Brain microvascular endothelial cell (primary cell): ENCODE measurements around the gene PTPRN2.
"Not testable (repeated sequence)": the region's sequence is repeated elsewhere in the genome, so short reads cannot be mapped to it uniquely, and the experiment has no call there.

Experiments used
- DNase-seq: peaks from one replicate; pipeline ENCODE4 v3.0.0-alpha.2; 2020
- H3K27ac ChIP-seq: fragments of 250-450 bp; sonication (Bioruptor Pico); 2 replicates; pipeline ENCODE4 v1.5.1; 2020; ENCODE audit warnings: mild to moderate bottlenecking, moderate library complexity
- H3K27me3 ChIP-seq: fragments of 250-450 bp; sonication (Bioruptor Pico); replicated peaks from 2 replicates; pipeline ENCODE4 v1.5.1; 2020; ENCODE audit warnings: mild to moderate bottlenecking
- H3K36me3 ChIP-seq: fragments of 250-450 bp; sonication (Bioruptor Pico); replicated peaks from 2 replicates; pipeline ENCODE4 v1.5.1; 2020; ENCODE audit warnings: mild to moderate bottlenecking
- H3K4me3 ChIP-seq: 2 replicates; pipeline ENCODE4 v1.5.1; 2011; ENCODE audit warnings: low read depth, mild to moderate bottlenecking, control low read depth, low read length, moderate library complexity
- in situ Hi-C: cut with HindIII; loops from 2 replicates; pipeline ENCODE4 v1.10.0; 2017; ENCODE audit warnings: low sequenced_read_pairs, low pct_ligation_motif_present
- TF ChIP-seq, protein P1 (sequence below): IDR thresholded peaks from 2 replicates; pipeline ENCODE4 v1.5.1; 2011; ENCODE audit warnings: low read depth, mild to moderate bottlenecking, moderate library complexity, low read length, control low read depth, inconsistent platforms; ENCODE audit errors: missing control alignments

PTPRN2 gene

GRCh38 chr7:157980774-157981173, 606.8 kb downstream of the PTPRN2 start:
- no peaks in the 10 kb centered on the region for H3K27me3 ChIP-seq
- H3K36me3 ChIP-seq, result no peaks in the 10 kb centered on the region
- no peak overlapping the region for H3K4me3 ChIP-seq
- DNase-seq, result no peak
- in situ Hi-C loops, result no loop called here
- TF ChIP-seq, protein P1, sequence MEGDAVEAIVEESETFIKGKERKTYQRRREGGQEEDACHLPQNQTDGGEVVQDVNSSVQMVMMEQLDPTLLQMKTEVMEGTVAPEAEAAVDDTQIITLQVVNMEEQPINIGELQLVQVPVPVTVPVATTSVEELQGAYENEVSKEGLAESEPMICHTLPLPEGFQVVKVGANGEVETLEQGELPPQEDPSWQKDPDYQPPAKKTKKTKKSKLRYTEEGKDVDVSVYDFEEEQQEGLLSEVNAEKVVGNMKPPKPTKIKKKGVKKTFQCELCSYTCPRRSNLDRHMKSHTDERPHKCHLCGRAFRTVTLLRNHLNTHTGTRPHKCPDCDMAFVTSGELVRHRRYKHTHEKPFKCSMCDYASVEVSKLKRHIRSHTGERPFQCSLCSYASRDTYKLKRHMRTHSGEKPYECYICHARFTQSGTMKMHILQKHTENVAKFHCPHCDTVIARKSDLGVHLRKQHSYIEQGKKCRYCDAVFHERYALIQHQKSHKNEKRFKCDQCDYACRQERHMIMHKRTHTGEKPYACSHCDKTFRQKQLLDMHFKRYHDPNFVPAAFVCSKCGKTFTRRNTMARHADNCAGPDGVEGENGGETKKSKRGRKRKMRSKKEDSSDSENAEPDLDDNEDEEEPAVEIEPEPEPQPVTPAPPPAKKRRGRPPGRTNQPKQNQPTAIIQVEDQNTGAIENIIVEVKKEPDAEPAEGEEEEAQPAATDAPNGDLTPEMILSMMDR, result no peak
- H3K27ac ChIP-seq, result no peak overlapping the region

- DNase-seq, in situ Hi-C loops, H3K4me3 ChIP-seq, H3K27me3 ChIP-seq, H3K27ac ChIP-seq, H3K36me3 ChIP-seq: not testable (repeated sequence)
These were observed 607.3 kb downstream of the PTPRN2 start for GRCh38 chr7:157980341-157980731.

DNA sequence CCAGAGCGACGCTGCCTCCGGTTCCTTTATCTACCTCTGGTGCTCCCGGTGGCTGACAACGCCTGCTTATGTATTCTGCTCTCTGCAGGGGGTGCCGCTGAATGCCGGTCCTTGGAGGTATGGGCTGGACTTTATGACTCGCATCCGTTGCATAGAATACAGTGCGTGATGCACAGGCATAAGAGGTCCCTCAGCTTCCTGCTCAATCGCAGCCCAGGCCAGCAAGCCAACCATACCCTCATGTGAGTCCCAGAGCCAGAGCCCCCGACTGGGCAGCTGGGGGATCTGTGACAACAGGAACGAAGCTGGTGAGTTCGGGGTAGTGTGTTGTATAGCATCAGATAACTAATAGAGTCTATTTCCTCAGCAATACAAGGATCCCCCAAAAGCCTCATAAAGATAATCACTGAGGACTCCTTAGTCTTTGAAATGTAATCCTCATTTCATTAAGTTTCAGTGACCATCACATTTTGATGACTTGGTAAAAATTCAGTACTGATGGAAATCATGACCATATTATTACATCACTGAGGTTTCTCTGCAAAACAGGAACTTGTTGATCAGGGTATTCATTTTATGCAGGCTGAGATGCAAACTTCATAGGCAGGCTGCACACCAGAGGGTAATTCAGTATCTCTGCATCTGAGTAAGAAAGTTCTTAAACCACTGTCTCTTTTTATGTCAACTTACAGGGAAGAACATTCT, 607.8 kb downstream of the PTPRN2 start:
- TF ChIP-seq, protein P1, result no peak
- no peak overlapping the region for H3K27ac ChIP-seq
- in situ Hi-C loops, result no loop called here
- DNase-seq, result no peak
- no peaks in the 10 kb centered on the region for H3K27me3 ChIP-seq
- no peak overlapping the region for H3K4me3 ChIP-seq
- no peaks in the 10 kb centered on the region for H3K36me3 ChIP-seq

DNA sequence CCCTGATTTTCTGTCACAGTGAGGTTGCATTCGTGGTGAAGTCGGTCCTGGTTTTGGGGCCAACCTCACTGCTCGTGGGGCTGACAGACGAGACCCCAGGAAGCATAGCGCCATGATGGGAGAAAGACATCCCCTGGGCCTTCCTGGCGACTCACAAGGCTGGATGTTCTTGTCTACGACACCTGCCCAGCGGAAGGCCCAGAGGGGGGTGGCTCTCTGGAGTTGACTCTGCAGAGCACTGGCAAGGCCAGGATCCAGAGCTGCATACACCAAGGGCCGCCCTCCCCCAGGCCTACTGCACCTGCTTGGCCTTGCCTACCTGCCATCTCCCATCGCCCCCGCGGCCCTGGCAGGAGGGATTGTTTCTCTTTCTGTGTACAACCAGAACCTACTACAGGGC, 608.9 kb downstream of the PTPRN2 start:
- TF ChIP-seq, protein P1, result no peak
- H3K27me3 ChIP-seq, result no peaks in the 10 kb centered on the region
- H3K27ac ChIP-seq, result no peak overlapping the region
- H3K4me3 ChIP-seq, result no peak overlapping the region
- DNase-seq, result no peak
- no peaks in the 10 kb centered on the region for H3K36me3 ChIP-seq
- in situ Hi-C loops, result no loop called here

DNA sequence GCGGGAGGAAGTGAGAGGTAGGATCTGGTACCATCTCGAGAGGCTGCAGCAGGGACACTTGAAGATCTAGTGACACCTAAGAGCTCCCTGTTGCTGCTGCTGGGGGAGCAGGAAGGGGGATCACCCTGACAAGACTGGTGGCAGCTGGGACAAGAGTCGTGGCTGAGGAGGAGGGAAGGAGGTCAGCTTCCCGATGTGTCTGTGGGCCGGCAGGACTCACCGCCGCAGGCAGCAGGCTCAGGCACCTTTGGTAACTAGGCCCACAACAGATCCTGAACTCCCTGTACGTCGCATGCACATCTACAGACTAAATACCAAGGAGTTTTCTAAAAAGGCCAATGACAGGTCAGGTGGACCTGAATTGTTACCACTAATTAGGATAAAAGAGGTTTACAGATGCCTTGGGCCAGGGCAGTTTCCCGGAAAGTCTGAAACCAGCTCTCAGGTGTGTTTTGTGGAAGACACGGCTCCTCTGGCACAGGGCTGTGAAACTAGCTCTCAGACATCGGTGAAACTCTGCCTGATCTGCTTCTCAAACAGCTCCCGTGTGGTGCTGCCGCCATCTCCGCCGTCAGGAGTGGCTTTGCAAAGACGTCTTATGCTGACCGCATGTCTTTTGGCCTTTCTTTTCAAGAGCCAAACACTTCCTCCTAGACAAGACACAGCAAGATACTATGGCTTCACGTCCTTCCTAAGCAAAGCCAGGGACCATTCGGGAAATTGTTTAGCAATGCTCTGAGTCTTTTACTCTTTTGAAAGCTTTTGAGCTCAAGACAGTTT, 609.7 kb downstream of the PTPRN2 start:
- in situ Hi-C loops, result no loop called here
- Histone ChIP-seq H3K27ac (no peak overlapping the region), H3K27me3 (no peaks in the 10 kb centered on the region), H3K4me3 (no peak overlapping the region), H3K36me3 (no peaks in the 10 kb centered on the region)
- no peak for DNase-seq
- TF ChIP-seq, protein P1, result no peak

GRCh38 chr7:157977306-157977705, 610.3 kb downstream of the PTPRN2 start:
- H3K27me3 ChIP-seq, result no peaks in the 10 kb centered on the region
- DNase-seq, result no peak
- TF ChIP-seq, protein P1, result no peak
- H3K27ac ChIP-seq, result no peak overlapping the region
- in situ Hi-C loops, result no loop called here
- no peak overlapping the region for H3K4me3 ChIP-seq
- H3K36me3 ChIP-seq, result no peaks in the 10 kb centered on the region
